Upper lobe of left lung (tissue), 4 donors: ENCODE data around the gene ZNF606.

Experiments
- CTCF ChIP-seq, 6 experiments: fragments of 450-650 bp in 4 of 6; fragments of 200-600 bp in 2 of 6; sonication (generic) in 2 of 6; IDR thresholded peaks; one replicate each; pipeline ENCODE4 v1.5.1; 2016 to 2019; ENCODE audit warnings: antibody characterized with exemption in 6 of 6
- EP300 ChIP-seq, 4 donors: sonication (generic); formaldehyde crosslinking; IDR thresholded peaks; one replicate each; pipeline ENCODE4 v1.5.1; 2017; ENCODE audit warnings: antibody characterized with exemption in 4 of 4, control low read depth in 2 of 4
- POLR2A ChIP-seq, 4 donors: fragments of 450-650 bp; IDR thresholded peaks; one replicate each; pipeline ENCODE4 v1.5.1; 2016 to 2017; ENCODE audit warnings: antibody characterized with exemption in 4 of 4, mild to moderate bottlenecking in 2 of 4
- POLR2AphosphoS5 ChIP-seq, 2 donors: sonication (generic); formaldehyde crosslinking; IDR thresholded peaks; one replicate each; pipeline ENCODE4 v1.5.1; 2017; ENCODE audit warnings: antibody characterized with exemption in 2 of 2

- TF ChIP-seq CTCF (IDR thresholded peaks at IDR 0.05) = no peak
- TF ChIP-seq POLR2A (IDR thresholded peaks at IDR 0.05) = no peak
- TF ChIP-seq EP300 (IDR thresholded peaks at IDR 0.05) = no peak
- TF ChIP-seq POLR2AphosphoS5 (IDR thresholded peaks at IDR 0.05) = no peak
These were observed 55.6 kb downstream of the ZNF606 start for GRCh38 chr19:57947088-57947418.
